NCI-H1092 treated with DMSO at 0.1 percent for 48 hours (cell line): ENCODE measurements around the gene TMEM232.

ENCODE experiments used
- DNase-seq: peaks from one replicate; lab custom pipeline; 2025; lab: John Stamatoyannopoulos, UW

Gene TMEM232

GRCh38 chr5:110401881-110402280 is 324.6 kb downstream of the TMEM232 start:
- DNase-seq, result no peak

DNA sequence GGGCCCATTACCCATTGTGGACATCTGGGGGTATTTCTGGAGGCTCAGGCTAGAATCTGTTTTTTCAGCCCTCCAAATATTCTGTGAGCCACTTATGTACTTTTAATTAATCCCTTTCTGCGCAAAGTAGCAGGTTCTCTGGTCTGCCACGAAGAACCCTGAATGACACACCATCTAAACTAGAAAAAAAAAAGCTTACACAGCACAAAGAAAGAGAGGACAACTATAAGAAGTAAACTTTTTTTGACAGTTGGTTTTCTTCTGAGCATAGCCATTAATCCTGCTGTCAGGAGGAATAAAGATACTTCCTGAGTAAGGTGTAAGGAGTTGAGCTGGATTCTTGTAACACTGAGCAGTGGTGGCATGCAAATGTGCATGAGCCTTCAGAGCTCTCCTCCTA is 327.5 kb downstream of the TMEM232 start:
- no peak for DNase-seq

DNA sequence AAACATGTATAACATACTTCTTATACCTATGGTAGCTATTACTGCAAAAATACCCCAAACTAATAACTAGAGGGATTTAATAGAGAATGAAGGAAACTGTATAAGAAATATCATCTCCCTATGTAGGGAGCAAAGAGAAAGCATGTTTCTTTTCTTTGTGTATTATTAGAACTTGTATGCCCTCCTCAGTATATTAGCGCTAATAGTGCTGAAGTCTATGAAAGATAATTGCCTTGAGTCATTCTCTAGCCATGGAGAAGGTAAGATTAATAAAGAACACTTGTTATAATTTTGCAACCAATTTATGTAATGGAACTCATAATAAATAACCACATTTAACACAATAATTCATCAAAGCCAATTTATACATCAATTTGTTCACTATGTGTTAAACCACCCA is 329.2 kb downstream of the TMEM232 start:
- DNase-seq, result no peak

GRCh38 chr5:110386782-110387181 is 339.7 kb downstream of the TMEM232 start:
- DNase-seq, result no peak

DNA sequence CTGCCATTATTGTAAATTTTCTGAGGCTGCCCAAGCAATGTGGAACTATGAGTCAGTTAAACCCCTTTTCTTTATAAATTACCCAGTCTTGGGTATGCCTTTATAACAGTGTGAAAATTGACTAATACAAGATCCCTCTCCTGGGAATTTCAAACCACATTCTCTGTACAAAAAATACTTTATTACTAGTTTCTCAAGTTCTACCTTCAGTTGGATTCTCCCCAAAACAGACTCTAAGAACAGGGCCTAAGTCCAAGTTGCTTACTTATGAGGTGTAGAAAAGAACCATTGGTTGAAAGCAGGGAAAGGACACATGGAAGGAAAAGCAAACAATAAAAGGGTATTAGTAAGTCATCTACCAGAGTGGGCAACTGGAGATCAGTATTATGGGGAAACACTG is 343.2 kb downstream of the TMEM232 start:
- no peak for DNase-seq

- DNase-seq, result no peak
These were observed 348.5 kb downstream of the TMEM232 start for GRCh38 chr5:110377943-110378342.

GRCh38 chr5:110377361-110377760 is 349.1 kb downstream of the TMEM232 start:
- no peak for DNase-seq

DNA sequence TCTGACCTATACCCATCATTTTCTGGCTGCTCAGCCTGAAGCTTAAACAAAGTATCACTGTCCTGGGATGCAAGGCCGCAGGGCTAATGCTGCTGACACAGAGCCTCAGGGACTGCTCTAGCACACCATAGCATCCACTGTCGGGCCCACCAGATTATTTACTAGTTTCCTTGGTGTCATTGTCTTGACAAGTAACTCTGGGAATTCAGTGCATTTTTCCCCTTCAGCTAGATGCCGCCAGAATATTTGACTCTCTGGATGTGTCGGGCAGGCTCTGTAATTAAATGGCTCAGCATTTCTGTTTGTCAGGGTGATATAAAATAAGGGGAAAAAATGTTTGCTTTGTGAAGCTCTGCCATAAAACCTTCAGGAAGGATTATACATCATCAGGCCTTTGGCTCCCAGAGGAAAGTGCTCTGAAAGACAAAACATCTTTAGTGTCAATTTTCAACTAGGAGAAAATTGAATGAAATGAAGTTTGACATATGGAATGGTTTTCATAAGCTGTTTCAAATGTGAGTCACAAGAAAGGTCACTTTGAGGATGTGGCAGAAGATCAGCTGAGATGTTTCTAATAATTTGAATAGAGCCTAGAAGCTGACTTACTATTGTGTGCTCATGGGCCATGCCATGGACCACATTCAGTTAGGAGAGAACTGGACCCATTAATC is 350.1 kb downstream of the TMEM232 start:
- no peak for DNase-seq

- no peak for DNase-seq
These were observed 354.8 kb downstream of the TMEM232 start for GRCh38 chr5:110371725-110372041.

- DNase-seq, result no peak
These were observed 355.3 kb downstream of the TMEM232 start for GRCh38 chr5:110371011-110371724.
